Epithelial cell of proximal tubule (primary cell): Measurements from ENCODE around the gene PARD3B. TPM values are rescaled to one million over a fixed set of nuclear protein-coding genes. Genes with fewer than 3 reads are reported as not detected.
A peak's percentile ranks its signal among the peaks of the same experiment; 100 is the strongest.

Experiments used
- DNase-seq: peaks from one replicate; pipeline ENCODE4 v3.0.0-alpha.2; 2011; ENCODE audit warnings: low read depth
- H3K4me3 ChIP-seq: 2 replicates; pipeline ENCODE4 v1.5.1; 2011; ENCODE audit warnings: low read depth, mild to moderate bottlenecking, low read length
- total RNA-seq: library from RNA; depleted of rRNA; stranded (reverse); fragments of >200 nt; gene quantifications from 2 replicates; pipeline ENCODE4 v1.2.3, GENCODE V29; 2015
- TF ChIP-seq, protein P1 (sequence below): conservative IDR thresholded peaks from 2 replicates; pipeline ENCODE4 v1.5.1; 2012; ENCODE audit warnings: low read depth, mild to moderate bottlenecking, low read length

Gene PARD3B
- total RNA-seq, 1 donor from 2014 or later: 3.6 TPM

DNA sequence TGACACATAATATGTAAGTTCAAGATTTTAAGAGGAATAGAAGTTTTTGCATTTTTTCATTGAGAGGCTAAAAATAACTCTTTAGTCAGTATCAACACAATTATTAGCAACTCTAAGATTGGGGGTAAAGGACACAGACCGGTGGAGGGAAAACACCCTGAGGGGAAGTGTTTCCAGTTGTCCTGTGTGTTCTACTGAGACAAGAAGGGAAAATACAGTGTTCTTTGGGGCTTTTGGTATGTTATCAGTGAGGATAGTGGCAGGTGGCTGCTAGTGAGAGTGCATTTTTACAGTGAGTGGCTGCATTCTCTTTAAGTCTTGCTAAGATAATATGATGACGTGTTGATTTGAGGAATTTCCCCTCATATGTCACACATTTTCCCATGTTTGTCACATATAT lies 507.5 kb downstream of the PARD3B start:
- no peak overlapping the region for H3K4me3 ChIP-seq
- no peak for DNase-seq
- TF ChIP-seq, protein P1, sequence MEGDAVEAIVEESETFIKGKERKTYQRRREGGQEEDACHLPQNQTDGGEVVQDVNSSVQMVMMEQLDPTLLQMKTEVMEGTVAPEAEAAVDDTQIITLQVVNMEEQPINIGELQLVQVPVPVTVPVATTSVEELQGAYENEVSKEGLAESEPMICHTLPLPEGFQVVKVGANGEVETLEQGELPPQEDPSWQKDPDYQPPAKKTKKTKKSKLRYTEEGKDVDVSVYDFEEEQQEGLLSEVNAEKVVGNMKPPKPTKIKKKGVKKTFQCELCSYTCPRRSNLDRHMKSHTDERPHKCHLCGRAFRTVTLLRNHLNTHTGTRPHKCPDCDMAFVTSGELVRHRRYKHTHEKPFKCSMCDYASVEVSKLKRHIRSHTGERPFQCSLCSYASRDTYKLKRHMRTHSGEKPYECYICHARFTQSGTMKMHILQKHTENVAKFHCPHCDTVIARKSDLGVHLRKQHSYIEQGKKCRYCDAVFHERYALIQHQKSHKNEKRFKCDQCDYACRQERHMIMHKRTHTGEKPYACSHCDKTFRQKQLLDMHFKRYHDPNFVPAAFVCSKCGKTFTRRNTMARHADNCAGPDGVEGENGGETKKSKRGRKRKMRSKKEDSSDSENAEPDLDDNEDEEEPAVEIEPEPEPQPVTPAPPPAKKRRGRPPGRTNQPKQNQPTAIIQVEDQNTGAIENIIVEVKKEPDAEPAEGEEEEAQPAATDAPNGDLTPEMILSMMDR: no peak

DNA sequence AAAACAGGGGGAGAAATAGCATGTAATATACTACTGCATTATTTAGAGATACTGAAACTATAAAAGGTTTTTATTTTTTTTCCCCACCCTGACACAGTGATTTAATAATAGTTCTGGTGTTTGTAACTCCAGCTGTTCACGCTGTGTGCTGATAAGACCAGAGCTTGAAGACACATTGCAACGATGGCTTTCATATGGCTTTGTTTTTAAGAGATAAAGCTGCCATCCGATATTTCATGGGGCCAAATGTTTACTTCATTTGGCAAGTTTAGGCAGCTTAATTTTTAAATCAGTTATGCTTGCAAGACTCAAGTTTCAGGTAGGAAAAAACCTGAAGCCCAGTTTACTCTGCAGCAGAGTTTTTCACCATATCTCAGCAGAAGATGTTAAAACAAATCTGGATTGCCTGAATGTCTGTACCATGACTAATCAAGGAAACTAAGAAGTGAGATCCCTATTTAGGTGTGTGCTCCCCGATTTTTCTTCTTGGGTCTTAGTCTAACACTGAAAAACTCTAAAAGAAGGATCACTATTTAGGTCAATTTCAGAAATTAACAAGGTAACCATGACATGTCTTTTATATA lies 508.6 kb downstream of the PARD3B start:
- DNase-seq: no peak
- TF ChIP-seq, protein P1: no peak
- no peak overlapping the region for H3K4me3 ChIP-seq

DNA sequence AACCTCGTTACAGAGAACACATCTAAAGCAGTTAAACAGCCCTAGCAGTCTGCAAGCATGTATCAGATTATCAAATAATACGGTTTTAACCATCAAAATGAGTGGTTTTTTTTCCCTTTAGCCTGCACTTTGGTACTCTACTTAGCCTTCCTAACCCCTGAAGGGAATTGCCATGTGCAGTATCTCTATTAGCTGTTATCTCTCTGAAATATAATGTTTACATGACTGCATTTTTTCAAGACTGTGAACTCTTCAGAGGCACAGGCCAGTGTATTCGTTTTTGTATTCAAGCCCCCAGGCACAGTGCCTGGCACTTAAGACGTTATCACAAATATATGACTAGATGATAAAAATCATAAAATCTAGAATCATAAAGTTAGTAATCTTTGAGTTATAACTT lies 509.5 kb downstream of the PARD3B start:
- TF ChIP-seq, protein P1: no peak
- DNase-seq: no peak
- H3K4me3 ChIP-seq: no peak overlapping the region

DNA sequence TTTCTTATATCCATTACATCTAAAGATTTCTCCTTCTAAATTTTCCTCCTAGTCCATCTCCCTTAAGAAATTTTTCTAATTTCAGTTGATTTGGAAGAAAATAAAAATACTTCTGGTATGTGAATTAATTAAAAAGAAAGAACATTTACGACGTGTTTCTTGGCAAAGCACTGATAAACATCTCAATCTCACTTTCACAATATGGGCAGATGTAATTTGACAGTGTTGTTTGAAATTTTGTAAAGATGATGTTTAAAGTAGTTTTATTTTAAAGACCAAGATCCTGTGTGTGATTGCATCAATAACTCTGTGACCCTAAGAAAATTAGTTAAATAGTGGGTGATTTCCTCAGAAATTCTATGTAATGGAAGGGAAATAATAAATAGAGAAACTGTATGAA lies 510.0 kb downstream of the PARD3B start:
- TF ChIP-seq, protein P1: no peak
- H3K4me3 ChIP-seq: no peak overlapping the region

DNA sequence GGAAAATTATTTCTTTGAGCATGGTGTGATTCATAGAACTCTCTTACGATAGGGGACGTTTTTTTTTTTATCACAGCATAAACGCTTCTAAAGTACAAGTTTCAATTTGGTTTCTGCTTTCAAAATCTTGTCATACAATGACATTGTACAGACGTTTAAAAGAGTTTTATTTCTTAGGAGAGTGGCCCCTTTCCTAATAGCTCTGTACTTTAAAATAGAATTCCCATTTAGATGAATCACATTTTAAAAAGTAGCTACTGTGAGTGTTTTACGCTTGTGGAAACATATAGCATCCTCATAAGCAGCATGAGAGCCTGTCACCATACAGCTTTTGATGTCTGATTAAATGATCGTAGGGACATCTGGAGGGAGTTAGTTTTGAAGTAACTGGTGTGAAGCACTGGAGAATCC lies 510.9 kb downstream of the PARD3B start:
- DNase-seq: no peak
- H3K4me3 ChIP-seq: no peak overlapping the region
- TF ChIP-seq, protein P1: no peak

More for the DNA sequence above, 510.0 kb downstream of the PARD3B start:
- no peak for DNase-seq

DNA sequence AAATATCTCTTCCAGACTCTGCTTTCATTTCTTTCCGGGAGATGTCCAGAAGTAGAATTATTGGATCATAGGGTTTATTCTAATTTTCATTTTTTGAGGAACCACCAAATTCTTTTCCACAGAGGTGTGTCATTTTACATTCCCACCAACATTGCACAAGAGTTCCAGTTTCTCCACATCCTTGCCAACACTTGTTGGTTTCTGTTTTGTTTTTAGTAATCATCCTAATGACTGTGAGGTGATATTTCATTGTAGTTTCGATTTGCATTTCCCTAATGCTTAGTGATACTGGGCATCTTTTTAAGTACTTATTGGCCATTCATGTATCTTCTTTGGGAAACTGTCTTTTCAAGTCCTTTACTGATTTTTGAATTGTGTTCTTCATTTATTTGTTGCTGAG lies 513.1 kb downstream of the PARD3B start:
- TF ChIP-seq, protein P1: no peak
- H3K4me3 ChIP-seq: no peak overlapping the region
- no peak for DNase-seq

DNA sequence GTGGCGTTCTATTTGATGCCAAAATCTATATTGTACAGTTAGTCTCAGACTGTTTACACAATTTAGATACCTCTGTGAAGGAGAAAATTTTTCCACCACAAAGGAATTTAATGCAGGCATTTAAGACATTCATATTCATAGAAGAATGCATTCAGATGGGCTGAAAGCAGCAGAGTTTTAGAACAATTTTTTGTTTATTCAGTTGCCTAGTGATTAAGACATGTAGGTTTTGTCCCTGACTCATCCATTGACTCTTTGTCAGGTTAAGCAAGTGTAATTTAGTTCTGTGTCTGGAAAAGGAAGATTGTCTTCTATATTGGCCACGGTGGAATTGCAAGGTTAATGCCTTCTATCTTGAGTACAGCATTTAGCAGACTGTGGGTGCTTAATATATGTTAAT lies 515.0 kb downstream of the PARD3B start:
- TF ChIP-seq, protein P1: no peak
- no peak overlapping the region for H3K4me3 ChIP-seq
- peak; percentile 10 for DNase-seq
